Activated naive CD4-positive, alpha-beta T cell treated with anti-CD3 and anti-CD28 coated beads, Interleukin-2, amount 10 ng/mL, durations not matched to agents 7 days and 5 days (primary cell): ENCODE results near the gene CD248.
"Not testable (repeated sequence)": the region's sequence is repeated elsewhere in the genome, so short reads cannot be mapped to it uniquely, and the experiment has no call there.

Experiments used
- CTCF ChIA-PET: fragments of 350-600 bp; sonication (Branson Sonifier 250); formaldehyde crosslinking; loops from one replicate; lab custom pipeline; 2021; ENCODE audit warnings: antibody characterized with exemption; lab: Charles Lee
- DNase-seq: peaks from one replicate; pipeline ENCODE4 v3.0.0-alpha.2; 2020
- H3K27ac Mint-ChIP-seq: one replicate; pipeline ENCODE4 v1.8.0; 2021; ENCODE audit warnings: mild to moderate bottlenecking, moderate library complexity, mixed read lengths
- H3K27me3 Mint-ChIP-seq: one replicate; pipeline ENCODE4 v1.8.0; 2021; ENCODE audit warnings: mild to moderate bottlenecking, mixed read lengths
- H3K36me3 Mint-ChIP-seq: one replicate; pipeline ENCODE4 v1.8.0; 2021; ENCODE audit warnings: mixed read lengths
- H3K4me1 Mint-ChIP-seq: one replicate; pipeline ENCODE4 v1.8.0; 2021; ENCODE audit warnings: mixed read lengths
- H3K4me3 Mint-ChIP-seq: one replicate; pipeline ENCODE4 v1.8.0; 2021; ENCODE audit warnings: mild to moderate bottlenecking, moderate library complexity, mixed read lengths
- H3K9me3 Mint-ChIP-seq: one replicate; pipeline ENCODE4 v1.8.0; 2021; ENCODE audit warnings: mixed read lengths

CD248 gene

DNA sequence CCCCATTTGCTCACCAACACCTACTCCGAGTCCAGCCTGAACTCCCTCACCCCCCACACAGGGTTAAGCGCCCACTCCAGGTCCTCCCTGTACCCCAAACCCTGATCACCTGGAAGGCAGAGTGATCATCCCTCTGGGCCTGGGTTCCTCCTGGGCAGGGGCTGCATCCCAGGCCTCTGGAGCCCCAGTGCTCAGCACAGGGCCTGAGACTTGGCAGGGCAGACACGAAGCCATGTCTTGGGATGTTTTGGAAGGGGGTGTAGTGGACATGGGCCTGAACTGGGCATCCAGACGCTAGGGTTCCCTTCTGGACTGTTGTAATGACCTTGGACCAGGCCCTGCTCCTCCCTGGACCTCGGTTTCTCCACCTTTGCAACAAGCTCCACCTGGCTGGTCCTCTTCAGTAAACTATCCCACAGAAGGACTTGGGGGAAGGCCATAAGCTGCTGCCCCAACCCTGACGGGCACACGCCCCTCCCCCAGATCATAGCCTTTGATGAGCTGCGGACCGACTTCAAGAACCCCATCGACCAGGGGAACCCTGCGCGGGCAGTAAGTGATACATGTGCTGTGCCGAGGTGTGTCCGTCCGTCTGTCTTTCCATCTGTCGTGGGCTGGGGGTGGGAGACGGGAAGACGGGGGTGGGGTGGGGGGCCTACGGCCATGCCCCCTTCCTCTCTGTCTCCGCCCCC is 34.9 kb downstream of the CD248 start:
- DNase-seq = no peak
- Mint-ChIP-seq H3K4me3 (no peak overlapping the region), H3K9me3 (no peaks in the 10 kb centered on the region), H3K4me1 (peaks cover 48% of the 10 kb centered on the region), H3K36me3 (peaks cover 3% of the 10 kb centered on the region), H3K27ac (no peak overlapping the region), H3K27me3 (peaks cover 36% of the 10 kb centered on the region)
- CTCF ChIA-PET = interaction anchor here (0.9 to 2.6 kb wide), 11 partner anchors 8 to 201 kb away, joined by 3 to 15 read pairs (median 4); partner anchors contain the start of gene TMEM151A

DNA sequence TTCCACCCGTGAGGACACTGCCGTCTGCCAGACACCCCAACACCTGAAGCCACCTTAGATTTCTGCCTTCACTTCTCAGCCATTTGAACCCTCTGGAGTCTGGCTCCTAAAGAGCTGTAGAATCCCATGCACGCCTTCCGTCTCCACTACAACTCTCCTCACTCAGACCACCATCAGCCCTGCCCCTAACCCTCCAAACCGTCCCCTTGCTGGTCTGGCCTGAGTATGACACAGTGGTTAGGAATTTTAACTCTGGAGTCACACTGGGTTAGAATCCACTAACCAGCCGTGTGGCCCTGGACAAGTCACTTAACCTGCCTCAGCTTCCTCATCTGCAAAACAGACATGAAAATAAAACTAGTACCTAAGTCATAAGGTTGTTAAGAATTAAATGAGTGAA is 35.8 kb downstream of the CD248 start:
- Mint-ChIP-seq H3K36me3 (peaks cover 8% of the 10 kb centered on the region), H3K4me3 (no peak overlapping the region), H3K27me3 (peaks cover 36% of the 10 kb centered on the region), H3K4me1 (peaks cover 43% of the 10 kb centered on the region), H3K27ac (peak overlapping the region; percentile 24), H3K9me3 (no peaks in the 10 kb centered on the region)
- no peak for DNase-seq
- CTCF ChIA-PET = interaction anchor here (0.7 to 1.5 kb wide), 4 partner anchors 9 to 30 kb away, joined by 3 to 4 read pairs (median 3); no protein-coding TSS in a partner anchor

DNA sequence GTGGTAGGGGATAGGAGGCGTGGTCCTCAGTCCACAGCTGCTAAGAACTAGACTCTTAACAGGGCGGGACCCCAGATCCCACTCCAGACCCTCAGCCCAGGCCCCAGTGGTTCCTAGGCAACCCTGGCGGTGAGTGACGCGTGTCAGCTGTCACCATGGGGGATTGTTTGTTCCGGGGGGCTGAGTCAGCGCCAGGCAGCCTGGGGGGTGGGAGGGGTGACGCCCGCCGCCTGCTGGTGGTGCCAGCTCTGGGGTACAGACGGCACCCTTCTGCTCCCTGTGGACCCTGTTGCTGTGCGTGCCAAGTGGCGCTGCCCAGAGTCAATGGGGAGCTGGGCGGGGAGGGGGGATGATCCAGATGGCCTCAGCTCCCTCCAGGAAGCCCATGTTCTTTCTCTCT is 36.4 kb downstream of the CD248 start:
- Mint-ChIP-seq H3K4me1 (peaks cover 43% of the 10 kb centered on the region), H3K9me3 (no peaks in the 10 kb centered on the region), H3K36me3 (peaks cover 12% of the 10 kb centered on the region), H3K4me3 (no peak overlapping the region), H3K27me3 (peaks cover 36% of the 10 kb centered on the region), H3K27ac (no peak overlapping the region)
- DNase-seq = no peak
- CTCF ChIA-PET = interaction anchor here (0.6 to 1.5 kb wide), 5 partner anchors 8 to 83 kb away, joined by 3 to 4 read pairs (median 3); no protein-coding TSS in a partner anchor

DNA sequence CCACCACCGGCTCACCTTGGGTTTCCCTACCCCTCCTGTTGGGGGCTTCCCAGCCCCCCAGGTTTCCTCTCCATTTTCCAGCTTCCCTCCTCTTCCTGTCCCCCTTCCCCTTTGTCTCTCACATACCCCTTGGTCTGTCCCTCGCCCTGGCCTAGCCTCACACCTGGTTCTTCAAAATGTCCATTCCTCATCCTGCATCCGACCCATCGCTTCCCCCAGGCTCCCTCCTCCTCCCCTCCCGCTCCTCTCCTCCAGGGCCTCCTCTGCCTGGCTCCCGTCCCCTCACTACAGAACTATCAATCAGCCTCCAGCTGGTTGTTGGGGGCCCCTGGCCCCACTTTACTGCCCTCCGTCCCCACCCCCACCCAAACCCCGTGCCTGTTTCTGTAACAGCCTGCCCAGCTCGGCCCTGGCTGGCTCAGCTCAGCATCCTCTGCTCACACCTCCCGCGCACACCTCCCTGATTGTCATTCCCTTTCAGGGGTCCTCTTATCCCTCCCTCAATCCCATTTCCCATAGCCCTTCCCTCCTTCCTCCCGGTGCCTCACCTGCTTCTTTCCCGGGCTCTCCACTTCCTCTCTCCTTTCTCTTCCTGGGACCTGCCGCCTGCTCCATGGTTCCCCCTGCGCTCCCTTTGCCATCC is 37.6 kb downstream of the CD248 start:
- no peaks in the 10 kb centered on the region for H3K9me3 Mint-ChIP-seq
- CTCF ChIA-PET = no interaction called here
- H3K36me3 Mint-ChIP-seq = peaks cover 18% of the 10 kb centered on the region
- no peak overlapping the region for H3K27ac Mint-ChIP-seq
- H3K4me1 Mint-ChIP-seq = peaks cover 43% of the 10 kb centered on the region
- H3K4me3 Mint-ChIP-seq = peak overlapping the region; percentile 40
- no peak for DNase-seq
- peaks cover 36% of the 10 kb centered on the region for H3K27me3 Mint-ChIP-seq

DNA sequence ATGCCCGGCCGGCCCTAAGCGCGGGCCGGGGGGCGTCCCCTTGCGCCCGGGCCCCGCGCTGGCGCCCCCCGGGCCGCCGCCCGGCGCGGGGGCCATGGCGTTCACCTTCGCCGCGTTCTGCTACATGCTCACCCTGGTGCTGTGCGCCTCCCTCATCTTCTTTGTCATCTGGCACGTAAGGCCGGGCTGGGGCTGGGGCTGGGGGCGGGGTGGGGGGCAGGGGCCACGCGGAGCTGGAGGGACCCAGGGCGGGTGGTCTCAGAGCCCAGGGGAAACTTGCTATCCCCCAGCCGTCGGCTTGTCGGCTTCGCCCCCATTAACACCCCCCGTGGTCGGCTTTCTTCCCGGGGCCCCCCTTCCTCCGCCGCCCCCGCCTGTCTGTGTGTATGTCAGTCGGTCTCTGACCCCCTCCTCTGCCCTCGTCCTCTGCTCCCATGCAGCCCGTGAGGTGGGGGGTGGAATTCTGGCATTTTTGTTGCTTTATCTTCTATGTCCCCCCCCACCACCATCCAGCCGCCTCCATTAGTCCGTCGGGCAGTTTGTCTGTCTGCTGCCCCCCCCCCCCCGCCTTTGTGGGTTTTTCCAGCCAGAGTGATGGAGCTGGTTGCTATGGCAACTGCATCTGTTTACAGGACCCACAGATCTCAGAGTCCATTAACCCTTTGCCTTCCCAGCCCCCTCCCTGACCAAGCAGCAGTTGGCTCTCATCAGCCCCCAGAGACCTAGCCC is 38.3 kb downstream of the CD248 start:
- H3K4me1 Mint-ChIP-seq = peaks cover 43% of the 10 kb centered on the region
- no peak for DNase-seq
- H3K27ac Mint-ChIP-seq = no peak overlapping the region
- no peaks in the 10 kb centered on the region for H3K9me3 Mint-ChIP-seq
- peaks cover 22% of the 10 kb centered on the region for H3K36me3 Mint-ChIP-seq
- CTCF ChIA-PET = no interaction called here
- peak overlapping the region; percentile 40 for H3K4me3 Mint-ChIP-seq
- H3K27me3 Mint-ChIP-seq = peaks cover 36% of the 10 kb centered on the region

DNA sequence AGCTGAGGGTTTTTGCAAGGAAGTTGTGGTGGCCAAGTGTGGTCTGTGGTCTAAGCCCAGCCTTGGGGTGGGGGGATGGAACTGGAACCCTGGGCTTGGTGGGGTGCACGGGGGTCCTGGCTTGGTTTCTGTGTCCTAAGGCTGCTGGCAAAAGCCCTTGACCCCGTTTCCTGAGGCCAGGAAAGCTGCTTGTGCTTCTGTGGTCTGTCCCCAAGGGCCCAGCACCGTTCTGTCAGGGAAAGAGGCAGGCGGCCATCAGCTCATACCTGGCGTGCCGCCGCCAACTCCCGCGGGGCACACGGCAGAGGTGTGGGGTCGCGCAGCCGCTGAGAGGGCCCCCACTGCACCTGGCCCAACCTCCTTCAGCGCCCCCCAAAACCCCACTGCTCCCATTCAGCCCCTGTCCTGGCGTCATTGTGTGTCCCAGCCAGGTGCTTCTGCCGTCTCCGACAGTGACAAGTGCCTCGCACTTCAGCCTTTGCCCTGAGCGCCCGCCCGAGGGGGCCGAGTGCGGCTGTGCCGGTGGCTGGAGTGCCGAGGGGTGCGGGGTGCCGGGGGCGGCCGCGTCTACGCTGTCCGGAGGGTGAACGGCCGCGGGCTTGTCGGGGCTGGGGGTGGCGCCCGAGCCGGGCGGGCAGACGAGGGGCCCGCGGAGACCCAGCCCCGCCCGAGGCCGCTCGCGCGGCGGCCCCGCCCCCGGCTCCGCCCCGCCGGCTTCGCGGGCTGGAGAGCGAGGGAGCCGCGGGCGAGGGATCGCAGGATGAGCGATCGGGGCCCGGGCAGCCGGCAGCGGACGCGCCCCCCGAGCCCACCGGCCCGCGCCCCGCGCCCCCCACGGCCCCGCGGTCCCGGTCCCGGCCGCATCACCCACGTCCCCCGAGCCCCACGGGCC is 39.1 kb downstream of the CD248 start, which contains the start of gene CNIH2:
CNIH2 (plus strand) TSS at position 705 of the 892 bp plus-strand sequence. CDS start 282 bp downstream, outside the sequence.
- Mint-ChIP-seq H3K27ac (peak within 1 kb of the TSS; percentile 55), H3K27me3 (peaks cover 36% of the 10 kb centered on the region), H3K4me1 (peaks cover 40% of the 10 kb centered on the region), H3K4me3 (peak within 1 kb of the TSS; percentile 40), H3K9me3 (no peaks in the 10 kb centered on the region), H3K36me3 (peaks cover 29% of the 10 kb centered on the region)
- CTCF ChIA-PET = interaction anchor here (0.9 to 1.2 kb wide), 3 partner anchors 10 to 255 kb away, joined by 3 to 5 read pairs (median 3); partner anchors contain the start of gene RAB1B
- peak; percentile 66 for DNase-seq

DNA sequence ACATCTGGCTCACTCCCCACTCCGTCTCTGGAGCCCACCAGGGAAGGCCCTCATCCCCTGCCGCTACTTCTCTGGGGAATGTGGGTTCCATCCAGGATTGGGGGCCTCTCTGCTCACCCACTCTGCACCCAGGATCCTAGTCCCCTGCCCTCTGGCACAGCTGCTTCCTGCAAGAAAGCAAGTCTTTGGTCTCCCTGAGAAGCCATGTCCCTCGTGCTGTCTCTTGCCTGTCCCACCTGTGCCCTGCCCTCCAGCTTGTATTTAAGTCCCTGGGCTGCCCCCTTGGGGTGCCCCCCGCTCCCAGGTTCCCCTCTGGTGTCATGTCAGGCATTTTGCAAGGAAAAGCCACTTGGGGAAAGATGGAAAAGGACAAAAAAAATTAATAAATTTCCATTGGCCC is 39.8 kb downstream of the CD248 start:
- H3K27ac Mint-ChIP-seq = peak overlapping the region; percentile 55
- not testable (repeated sequence) for DNase-seq, H3K4me3 Mint-ChIP-seq

DNA sequence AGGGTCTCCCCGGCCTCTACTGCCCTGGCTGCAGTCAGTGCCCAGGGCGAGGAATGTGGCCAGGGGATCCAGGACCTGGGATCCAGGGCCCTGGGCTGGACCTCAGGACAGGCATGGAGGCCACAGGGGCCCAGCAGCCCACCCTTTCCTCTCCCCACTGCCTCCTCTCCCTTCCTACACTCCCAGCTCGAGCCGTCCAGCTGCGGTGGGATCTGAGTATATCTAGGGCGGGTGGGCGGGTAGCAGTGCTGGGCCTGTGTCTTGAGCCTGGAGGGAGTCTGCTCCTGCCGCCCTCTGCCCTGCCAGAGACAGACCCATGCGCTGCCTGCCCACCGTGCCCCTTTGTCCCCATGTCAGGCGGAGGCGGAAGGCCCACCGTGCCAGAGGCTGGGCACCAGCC is 40.2 kb downstream of the CD248 start:
- H3K4me3 Mint-ChIP-seq, H3K9me3 Mint-ChIP-seq, DNase-seq: not testable (repeated sequence)
- CTCF ChIA-PET = interaction anchor here (0.9 to 1.2 kb wide), 2 partner anchors 9 to 18 kb away, joined by 3 to 5 read pairs; partner anchors contain the start of gene RAB1B
- peaks cover 39% of the 10 kb centered on the region for H3K4me1 Mint-ChIP-seq
- H3K27me3 Mint-ChIP-seq = peaks cover 26% of the 10 kb centered on the region
- peak overlapping the region; percentile 55 for H3K27ac Mint-ChIP-seq
- peaks cover 38% of the 10 kb centered on the region for H3K36me3 Mint-ChIP-seq

More for the DNA sequence above, 39.8 kb downstream of the CD248 start:
- not testable (repeated sequence) for H3K9me3 Mint-ChIP-seq
- CTCF ChIA-PET = interaction anchor here (0.9 to 1.2 kb wide), 3 partner anchors 9 to 255 kb away, joined by 3 to 5 read pairs (median 3); partner anchors contain the start of gene RAB1B
- Mint-ChIP-seq H3K27me3 (peaks cover 31% of the 10 kb centered on the region), H3K4me1 (peaks cover 39% of the 10 kb centered on the region), H3K36me3 (peaks cover 34% of the 10 kb centered on the region)

DNA sequence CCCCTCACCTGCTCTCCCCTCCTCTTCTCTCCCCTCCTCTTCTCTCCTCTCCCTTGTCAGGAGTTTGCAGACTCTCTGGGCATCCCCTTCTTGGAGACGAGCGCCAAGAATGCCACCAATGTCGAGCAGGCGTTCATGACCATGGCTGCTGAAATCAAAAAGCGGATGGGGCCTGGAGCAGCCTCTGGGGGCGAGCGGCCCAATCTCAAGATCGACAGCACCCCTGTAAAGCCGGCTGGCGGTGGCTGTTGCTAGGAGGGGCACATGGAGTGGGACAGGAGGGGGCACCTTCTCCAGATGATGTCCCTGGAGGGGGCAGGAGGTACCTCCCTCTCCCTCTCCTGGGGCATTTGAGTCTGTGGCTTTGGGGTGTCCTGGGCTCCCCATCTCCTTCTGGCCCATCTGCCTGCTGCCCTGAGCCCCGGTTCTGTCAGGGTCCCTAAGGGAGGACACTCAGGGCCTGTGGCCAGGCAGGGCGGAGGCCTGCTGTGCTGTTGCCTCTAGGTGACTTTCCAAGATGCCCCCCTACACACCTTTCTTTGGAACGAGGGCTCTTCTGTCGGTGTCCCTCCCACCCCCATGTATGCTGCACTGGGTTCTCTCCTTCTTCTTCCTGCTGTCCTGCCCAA is 40.7 kb downstream of the CD248 start:
- no peak for DNase-seq
- Mint-ChIP-seq H3K9me3 (no peaks in the 10 kb centered on the region), H3K4me3 (no peak overlapping the region), H3K4me1 (peaks cover 35% of the 10 kb centered on the region), H3K27me3 (peaks cover 26% of the 10 kb centered on the region), H3K27ac (no peak overlapping the region), H3K36me3 (peaks cover 39% of the 10 kb centered on the region)
- CTCF ChIA-PET = interaction anchor here (1.2 kb wide), 1 partner anchor 8 kb away, joined by 5 read pairs; the partner anchor contains the start of gene RAB1B

DNA sequence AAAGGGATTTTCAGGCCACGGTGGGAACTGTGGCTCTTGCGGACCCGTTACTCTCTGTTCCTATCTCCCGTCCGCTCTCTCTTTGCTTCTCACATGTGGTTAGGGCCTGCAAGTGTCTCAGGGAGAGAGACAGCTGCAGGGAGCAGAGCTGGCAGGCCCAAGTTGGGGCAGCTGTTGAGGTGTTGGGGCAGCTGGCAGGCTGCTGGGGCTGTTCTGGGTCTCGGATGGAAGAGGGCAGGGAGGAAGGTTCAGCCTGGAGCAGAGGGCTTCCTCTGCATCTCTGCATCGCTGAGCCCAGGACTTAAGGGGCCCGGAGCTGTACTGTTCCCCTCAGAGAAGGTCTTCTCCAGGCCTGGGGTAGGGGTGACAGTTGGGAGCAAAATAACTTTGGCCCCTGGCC is 41.4 kb downstream of the CD248 start:
- no peak for DNase-seq
- H3K9me3 Mint-ChIP-seq = no peaks in the 10 kb centered on the region
- peaks cover 19% of the 10 kb centered on the region for H3K27me3 Mint-ChIP-seq
- no peak overlapping the region for H3K4me3 Mint-ChIP-seq
- peaks cover 39% of the 10 kb centered on the region for H3K4me1 Mint-ChIP-seq
- CTCF ChIA-PET = no interaction called here
- H3K36me3 Mint-ChIP-seq = peaks cover 43% of the 10 kb centered on the region
- no peak overlapping the region for H3K27ac Mint-ChIP-seq

DNA sequence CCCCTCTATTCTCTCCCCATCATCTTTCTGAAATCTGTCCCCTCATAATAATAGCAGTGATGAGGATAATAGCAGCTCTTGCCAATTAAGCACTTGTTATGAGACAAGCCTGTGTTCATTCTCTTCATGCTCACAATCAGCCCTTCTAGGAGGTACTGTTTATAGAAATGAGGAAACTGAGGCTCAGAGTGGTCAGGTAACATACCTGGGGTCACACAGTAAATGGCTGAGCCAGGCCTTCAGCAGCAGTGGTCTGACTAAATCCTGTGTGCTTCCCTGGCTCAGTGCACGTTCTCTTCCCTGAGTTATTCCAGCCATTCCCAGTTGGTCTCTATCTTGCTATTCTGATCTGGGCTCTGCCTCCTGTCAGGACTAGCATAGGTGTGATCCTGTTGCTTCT is 42.6 kb downstream of the CD248 start:
- H3K4me3 Mint-ChIP-seq = no peak overlapping the region
- peaks cover 47% of the 10 kb centered on the region for H3K36me3 Mint-ChIP-seq
- CTCF ChIA-PET = interaction anchor here (0.9 kb wide), 1 partner anchor 8 kb away, joined by 3 read pairs; no protein-coding TSS in a partner anchor
- H3K9me3 Mint-ChIP-seq = no peaks in the 10 kb centered on the region
- peaks cover 46% of the 10 kb centered on the region for H3K4me1 Mint-ChIP-seq
- DNase-seq = no peak
- H3K27me3 Mint-ChIP-seq = peaks cover 8% of the 10 kb centered on the region
- H3K27ac Mint-ChIP-seq = no peak overlapping the region

DNA sequence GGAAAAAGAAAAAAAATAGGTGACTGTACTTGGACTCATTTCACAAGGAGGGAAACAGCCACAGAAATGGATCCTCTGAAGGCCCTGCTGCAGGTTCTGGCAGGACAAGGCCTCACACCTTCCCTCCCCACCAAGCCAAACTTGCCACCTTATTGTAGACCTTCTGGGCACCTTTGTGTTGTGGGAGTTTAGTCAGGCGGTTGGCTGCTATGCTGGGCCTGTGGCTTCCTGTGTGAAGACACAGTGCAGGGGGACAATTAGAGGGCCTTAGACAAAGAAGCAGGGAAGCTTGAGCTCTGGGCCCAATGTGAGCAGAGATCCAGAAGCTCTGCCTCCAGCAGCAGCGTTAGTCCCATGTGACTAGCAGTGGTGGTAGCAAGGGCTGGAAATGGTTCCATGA is 44.2 kb downstream of the CD248 start:
- Mint-ChIP-seq H3K4me1 (peaks cover 46% of the 10 kb centered on the region), H3K9me3 (no peaks in the 10 kb centered on the region), H3K4me3 (no peak overlapping the region), H3K36me3 (peaks cover 47% of the 10 kb centered on the region), H3K27ac (peak overlapping the region; percentile 29), H3K27me3 (no peaks in the 10 kb centered on the region)
- CTCF ChIA-PET = interaction anchor here (0.8 to 0.9 kb wide), 2 partner anchors 8 to 10 kb away, joined by 3 read pairs; no protein-coding TSS in a partner anchor
- DNase-seq = no peak
